Activated CD4-positive, alpha-beta T cell treated with anti-CD3 and anti-CD28 coated beads, Interleukin-2, Interleukin-4, amounts not matched to agents 100 ng/mL and 50 ng/mL, durations not matched to agents 16 hours and 8 hours (primary cell): ENCODE data around the gene OSBPL10.

Source experiments
- DNase-seq: peaks from one replicate; pipeline ENCODE4 v3.0.0-alpha.2; 2020; ENCODE audit warnings: low spot score

The OSBPL10 gene

GRCh38 chr3:31921837-31922236 is 59.2 kb downstream of the OSBPL10 start:
- no peak for DNase-seq

- no peak for DNase-seq
Measured at GRCh38 chr3:31920310-31920709, 60.8 kb downstream of the OSBPL10 start.

- no peak for DNase-seq
Measured at GRCh38 chr3:31919528-31919927, 61.5 kb downstream of the OSBPL10 start.

- DNase-seq = no peak
Measured at GRCh38 chr3:31918179-31919150, 62.6 kb downstream of the OSBPL10 start.

- no peak for DNase-seq
Measured at GRCh38 chr3:31917303-31918005, 63.6 kb downstream of the OSBPL10 start.

GRCh38 chr3:31911643-31912042 is 69.4 kb downstream of the OSBPL10 start:
- DNase-seq = no peak

- DNase-seq = no peak
Measured at GRCh38 chr3:31911124-31911523, 69.9 kb downstream of the OSBPL10 start.

GRCh38 chr3:31909455-31909854 is 71.6 kb downstream of the OSBPL10 start:
- no peak for DNase-seq

GRCh38 chr3:31908391-31909097 is 72.5 kb downstream of the OSBPL10 start:
- DNase-seq = no peak

- DNase-seq = no peak
Measured at GRCh38 chr3:31906182-31906581, 74.9 kb downstream of the OSBPL10 start.

- no peak for DNase-seq
Measured at GRCh38 chr3:31903686-31904431, 77.2 kb downstream of the OSBPL10 start.

- DNase-seq = peak; percentile 34
Measured at GRCh38 chr3:31900583-31900982, 80.5 kb downstream of the OSBPL10 start.

GRCh38 chr3:31896648-31897433 is 84.2 kb downstream of the OSBPL10 start:
- DNase-seq = no peak

- DNase-seq = no peak
Measured at GRCh38 chr3:31896026-31896425, 85.0 kb downstream of the OSBPL10 start.

GRCh38 chr3:31895471-31895870 is 85.6 kb downstream of the OSBPL10 start:
- no peak for DNase-seq

- no peak for DNase-seq
Measured at GRCh38 chr3:31892916-31893573, 88.0 kb downstream of the OSBPL10 start.

GRCh38 chr3:31892500-31892899 is 88.6 kb downstream of the OSBPL10 start:
- no peak for DNase-seq

- DNase-seq = no peak
Measured at GRCh38 chr3:31891876-31892455, 89.1 kb downstream of the OSBPL10 start.

GRCh38 chr3:31890742-31891469 is 90.2 kb downstream of the OSBPL10 start:
- DNase-seq = no peak
